OCI-LY7 (cell line): ENCODE results near the gene FOXE1.

Experiments
- EZH2phosphoT487 ChIP-seq: fragments of 200-600 bp; sonication (generic); IDR thresholded peaks from 2 replicates; pipeline ENCODE4 v1.6.1; 2018; ENCODE audit warnings: low read depth, borderline replicate concordance, mild to moderate bottlenecking, mixed run types, antibody characterized with exemption, low read length, moderate library complexity, mixed read lengths
- TF ChIP-seq, protein P1 (sequence below): fragments of 200-600 bp; sonication (generic); conservative IDR thresholded peaks from 2 replicates; pipeline ENCODE4 v1.5.1; 2014; ENCODE audit warnings: mild to moderate bottlenecking, antibody characterized with exemption, low read length, moderate library complexity, mixed read lengths

DNA sequence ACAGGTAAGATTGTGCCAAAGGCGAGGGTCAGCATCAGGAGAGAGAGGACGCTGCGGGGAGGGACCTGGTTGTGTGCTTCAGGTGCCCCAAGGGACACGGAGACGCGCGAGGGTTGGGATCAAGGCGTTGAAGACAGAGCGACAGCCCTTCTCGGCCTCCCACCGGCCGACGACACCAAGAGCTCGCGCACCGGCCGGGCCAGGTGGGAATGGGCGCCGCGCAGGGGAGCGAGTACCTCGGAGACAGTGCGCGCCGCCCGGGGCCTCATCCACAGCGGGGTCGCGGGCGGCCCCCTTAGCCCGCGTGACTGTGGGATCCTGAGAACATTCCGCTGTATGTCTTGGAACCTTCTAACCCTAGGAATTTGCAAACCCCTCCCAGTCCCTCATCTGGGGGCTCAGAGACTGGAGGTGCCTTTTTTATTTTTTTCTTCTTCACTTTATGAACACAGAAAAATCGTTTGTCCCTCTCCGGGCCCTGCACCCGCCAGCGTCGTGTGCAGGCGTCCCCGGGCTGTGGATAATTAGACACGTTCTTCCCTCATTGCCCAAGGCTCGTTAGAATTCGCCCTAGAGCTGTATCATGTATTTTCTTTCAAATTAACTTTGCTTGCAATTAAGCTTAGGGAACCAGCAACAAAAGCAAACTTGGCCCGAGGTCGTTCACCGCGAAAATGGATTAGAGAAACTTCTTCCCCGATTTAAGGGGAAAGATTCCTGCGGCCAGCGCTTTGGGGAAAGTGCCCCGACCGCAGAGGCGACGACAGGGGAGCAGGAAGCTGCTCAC is 4.8 kb downstream of the FOXE1 start:
- TF ChIP-seq EZH2phosphoT487 = no peak
- TF ChIP-seq, protein P1, sequence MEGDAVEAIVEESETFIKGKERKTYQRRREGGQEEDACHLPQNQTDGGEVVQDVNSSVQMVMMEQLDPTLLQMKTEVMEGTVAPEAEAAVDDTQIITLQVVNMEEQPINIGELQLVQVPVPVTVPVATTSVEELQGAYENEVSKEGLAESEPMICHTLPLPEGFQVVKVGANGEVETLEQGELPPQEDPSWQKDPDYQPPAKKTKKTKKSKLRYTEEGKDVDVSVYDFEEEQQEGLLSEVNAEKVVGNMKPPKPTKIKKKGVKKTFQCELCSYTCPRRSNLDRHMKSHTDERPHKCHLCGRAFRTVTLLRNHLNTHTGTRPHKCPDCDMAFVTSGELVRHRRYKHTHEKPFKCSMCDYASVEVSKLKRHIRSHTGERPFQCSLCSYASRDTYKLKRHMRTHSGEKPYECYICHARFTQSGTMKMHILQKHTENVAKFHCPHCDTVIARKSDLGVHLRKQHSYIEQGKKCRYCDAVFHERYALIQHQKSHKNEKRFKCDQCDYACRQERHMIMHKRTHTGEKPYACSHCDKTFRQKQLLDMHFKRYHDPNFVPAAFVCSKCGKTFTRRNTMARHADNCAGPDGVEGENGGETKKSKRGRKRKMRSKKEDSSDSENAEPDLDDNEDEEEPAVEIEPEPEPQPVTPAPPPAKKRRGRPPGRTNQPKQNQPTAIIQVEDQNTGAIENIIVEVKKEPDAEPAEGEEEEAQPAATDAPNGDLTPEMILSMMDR = no peak
